SK-N-DZ (cell line): ENCODE data around the gene FERMT2.

Experiments
- DNase-seq: peaks from one replicate; pipeline ENCODE4 v3.0.0-alpha.2; 2015; ENCODE audit warnings: low spot score

FERMT2 gene

GRCh38 chr14:52901357-52901980 lies 49.4 kb downstream of the FERMT2 start:
- DNase-seq, result no peak

DNA sequence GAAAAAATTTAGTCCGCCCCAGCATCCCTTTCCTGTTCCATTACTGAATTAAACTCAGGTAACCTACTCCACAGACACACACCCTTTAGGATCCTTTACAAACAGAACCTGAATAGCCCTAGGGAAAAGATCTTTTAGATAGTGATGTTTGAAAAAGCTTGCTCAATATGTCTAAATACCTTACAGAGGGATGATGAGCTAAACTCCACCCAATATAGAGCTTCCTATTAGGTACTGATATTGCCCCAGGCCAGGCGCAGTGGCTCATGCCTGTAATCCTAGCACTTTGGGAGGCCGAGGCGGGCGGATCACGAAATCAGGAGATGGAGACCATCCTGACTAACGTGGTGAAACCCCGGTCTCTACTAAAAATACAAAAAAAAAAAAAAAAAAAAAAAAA lies 50.1 kb downstream of the FERMT2 start:
- no peak for DNase-seq

DNA sequence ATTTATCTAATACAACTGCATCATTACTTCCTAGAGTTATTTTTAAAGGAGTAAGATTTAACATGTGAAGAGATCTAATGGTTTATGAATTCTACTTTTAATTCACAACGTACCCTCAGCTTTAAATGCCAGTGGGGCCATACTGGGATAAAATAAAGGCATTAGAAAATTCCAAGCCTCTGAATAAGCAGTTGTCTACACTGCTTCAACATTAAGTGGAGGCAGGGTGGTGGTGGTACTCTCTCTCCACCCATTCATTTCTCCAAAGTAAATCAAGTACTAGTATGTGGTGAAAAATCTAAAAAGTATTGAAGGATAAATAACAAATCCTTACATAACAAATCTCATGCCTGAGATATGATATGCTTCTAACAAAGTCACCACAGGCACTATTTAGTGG lies 52.4 kb downstream of the FERMT2 start:
- no peak for DNase-seq

GRCh38 chr14:52895000-52895399 lies 55.9 kb downstream of the FERMT2 start:
- DNase-seq, result peak; percentile 3

GRCh38 chr14:52891800-52892199 lies 59.0 kb downstream of the FERMT2 start:
- no peak for DNase-seq

DNA sequence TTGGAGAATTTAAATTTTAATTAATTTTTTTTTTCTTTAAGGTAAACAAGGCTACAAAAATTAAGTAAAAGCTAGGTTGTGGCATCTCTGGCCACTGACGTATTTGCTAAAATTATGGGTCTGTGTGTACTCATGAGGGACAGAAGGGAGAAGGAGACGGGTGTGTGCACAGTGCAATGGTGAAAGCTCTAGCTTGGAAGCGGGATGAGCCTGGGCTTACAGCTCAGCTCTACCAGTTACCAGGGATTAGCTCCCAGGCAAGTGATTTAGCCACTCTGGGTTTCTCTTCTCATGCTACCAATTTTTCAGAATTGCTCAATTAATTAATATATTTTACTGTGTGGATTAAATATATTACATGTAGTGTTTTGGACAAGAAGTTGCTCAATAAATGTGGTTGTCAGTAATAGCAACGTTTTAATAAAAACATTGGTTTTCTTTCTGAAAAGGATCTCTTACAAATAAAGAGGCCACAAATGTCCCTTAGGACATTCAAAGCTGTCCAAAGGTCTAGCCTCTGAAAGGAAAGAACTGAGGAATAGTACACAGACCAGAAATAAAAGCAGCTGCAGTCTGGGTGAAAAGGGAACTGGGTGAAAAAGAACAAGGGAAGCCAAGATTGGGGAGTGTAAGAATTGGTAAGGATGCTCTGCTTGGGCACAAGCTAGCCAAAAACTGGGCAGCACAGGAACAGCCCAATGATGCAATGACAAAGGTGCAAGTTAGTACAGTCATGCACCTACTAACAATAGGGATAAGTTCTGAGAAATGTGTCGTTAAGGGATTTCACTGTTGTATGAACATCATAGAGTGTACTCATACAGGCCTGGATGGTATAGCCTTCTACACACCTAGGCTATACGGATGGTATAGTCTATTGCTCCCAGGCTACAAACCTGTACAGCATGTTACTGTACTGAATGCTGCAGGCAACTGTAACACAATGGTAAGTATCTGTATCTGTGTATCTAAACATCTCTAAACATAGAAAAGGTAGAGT lies 61.7 kb downstream of the FERMT2 start:
- no peak for DNase-seq

DNA sequence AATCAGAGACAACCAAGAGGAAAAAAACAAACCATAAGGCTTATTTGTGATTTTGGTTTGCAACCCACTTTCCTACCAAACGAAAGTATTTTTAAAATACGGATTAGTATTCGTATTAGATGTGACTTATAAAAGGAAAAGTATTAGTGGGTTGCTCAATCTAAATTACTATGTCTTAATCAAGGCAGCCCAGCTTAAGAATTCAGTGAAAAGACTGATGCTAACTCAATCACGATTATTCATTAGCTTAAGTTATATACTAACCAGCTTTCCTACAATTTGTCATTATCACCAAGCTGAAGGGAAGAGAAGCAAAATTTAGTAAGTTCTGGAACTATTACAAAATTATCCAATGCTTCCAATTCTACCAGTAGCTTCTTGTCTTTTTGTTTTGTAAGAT lies 62.7 kb downstream of the FERMT2 start:
- no peak for DNase-seq

DNA sequence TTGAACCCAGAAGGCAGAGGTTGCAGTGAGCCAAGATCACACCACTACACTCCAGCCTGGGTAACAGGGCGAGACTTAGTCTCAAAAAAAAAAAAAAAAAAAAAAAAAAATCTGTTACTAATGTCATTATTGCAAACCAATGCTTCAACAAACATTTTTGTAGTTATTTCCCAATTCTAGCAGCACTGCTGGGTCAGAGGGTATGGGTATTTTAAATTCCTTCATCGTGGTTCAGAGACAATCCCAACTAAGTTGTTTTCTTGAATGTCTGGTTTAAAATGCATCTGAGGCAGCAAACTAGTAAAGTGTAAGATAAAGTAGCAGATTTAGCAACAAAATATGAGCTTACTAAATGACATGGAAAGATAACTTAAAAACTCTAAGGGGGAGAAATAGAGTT lies 65.6 kb downstream of the FERMT2 start:
- no peak for DNase-seq

DNA sequence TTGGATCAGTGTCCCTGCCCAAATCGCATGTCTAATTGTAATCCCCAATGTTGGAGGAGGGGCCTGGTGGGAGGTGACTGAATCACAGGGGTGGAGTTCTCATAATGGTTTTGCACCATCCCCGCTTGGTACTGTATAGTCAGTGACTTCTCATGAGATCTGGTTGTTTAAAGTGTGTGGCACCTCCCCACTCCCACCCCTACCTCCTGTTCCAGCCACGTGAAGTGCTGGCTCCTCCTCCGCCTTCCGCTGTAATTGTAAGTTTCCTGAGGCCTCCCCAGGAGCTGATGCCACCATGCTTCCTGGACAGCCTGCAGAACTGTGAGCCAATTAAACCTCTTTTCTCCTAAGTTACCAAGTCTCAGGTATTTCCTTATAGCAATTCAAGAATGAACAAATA lies 67.2 kb downstream of the FERMT2 start:
- DNase-seq, result no peak

DNA sequence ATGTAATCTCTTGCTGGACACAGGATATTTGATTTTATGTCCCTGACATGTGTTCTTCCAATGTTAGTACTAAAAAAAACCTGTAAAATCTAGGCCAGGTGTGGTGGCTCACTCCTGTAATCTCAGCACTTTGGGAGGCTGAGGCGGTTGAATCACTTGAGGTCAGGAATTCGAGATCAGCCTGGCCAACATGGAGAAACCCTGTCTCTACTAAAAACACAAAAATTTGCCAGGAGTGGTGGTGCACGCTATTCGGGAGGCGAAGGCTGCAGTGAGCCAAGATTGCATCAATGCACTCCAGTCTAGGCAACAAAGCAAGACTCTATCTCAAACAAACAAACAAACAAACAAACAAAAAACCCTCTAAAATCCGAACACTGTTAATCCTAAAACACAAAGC lies 68.0 kb downstream of the FERMT2 start:
- DNase-seq, result no peak

- no peak for DNase-seq
Measured at GRCh38 chr14:52879958-52880357, 70.9 kb downstream of the FERMT2 start.

DNA sequence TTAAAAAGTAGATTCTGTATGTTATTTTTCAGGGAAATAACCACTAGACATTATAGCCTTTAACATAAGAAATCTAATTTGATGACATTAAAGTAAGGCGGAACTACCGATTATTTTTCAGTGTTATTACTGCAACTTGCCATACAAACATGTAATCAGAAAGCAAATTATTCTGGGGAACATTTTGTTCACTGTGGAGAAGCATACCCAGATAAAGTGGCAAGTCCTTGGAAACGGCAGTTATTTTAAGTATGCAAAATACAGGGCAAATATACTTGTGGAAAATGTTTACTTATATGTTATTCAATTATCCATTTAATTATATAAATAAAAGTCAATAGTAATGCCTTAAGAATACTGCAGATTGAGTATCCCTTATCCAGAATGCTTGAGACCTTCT lies 71.9 kb downstream of the FERMT2 start:
- no peak for DNase-seq

- DNase-seq, result no peak
Measured at GRCh38 chr14:52878469-52878868, 72.4 kb downstream of the FERMT2 start.

GRCh38 chr14:52877628-52878027 lies 73.2 kb downstream of the FERMT2 start:
- DNase-seq, result no peak

DNA sequence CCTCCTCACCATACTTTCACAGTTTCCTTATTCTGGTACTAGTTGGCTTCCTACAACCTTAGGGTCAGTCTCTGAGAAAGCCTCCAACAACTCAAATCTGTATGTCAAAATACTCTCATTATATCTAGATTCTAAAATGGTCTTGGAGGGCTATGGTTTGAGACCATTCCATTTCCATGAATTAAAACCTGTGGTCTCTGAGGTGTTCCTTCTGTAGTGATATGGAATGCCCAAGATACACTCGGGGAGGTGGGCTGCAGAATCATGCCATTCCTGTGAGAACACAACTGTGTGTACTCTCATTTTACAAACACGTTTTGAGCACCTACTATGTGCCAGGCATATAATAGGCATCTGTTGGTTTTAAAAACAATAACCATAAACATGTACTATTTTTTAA lies 74.0 kb downstream of the FERMT2 start:
- no peak for DNase-seq

DNA sequence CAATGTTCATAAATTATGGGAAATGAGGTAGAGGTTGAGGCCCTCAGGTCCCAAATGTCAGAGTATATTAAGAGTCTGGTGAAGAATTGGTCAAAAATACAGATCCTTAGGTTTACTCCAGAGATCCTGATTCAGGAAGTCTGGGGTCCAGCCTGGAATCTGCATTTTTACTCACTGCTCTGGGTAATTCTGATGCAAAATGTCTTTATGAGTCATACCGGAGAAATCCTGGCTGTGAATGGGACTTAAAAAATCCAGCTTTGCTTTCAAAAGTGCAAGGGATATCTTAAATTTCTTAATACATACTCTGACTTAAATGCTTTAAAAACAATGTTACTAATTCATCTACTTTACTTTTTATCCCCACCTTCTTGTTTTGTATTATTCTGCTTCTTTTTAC lies 74.5 kb downstream of the FERMT2 start:
- no peak for DNase-seq

DNA sequence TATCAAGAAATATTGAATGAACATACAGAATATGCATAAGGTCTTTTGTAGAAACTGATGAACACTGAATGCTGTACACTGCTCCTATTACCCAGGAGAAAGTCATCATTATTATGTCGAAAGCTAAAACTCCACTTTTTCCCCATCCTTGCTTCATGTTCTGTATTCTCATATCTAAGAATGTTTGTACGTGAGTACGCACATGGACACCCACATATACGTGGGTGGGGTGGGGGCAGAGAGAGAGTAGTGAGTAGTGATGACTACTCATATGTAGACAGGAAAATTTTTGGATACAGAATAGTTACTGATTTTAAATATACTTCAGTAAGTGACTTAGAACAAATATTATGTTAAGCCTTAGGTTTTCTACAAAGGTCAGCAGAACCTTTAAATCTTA lies 75.1 kb downstream of the FERMT2 start:
- DNase-seq, result no peak

GRCh38 chr14:52874389-52874788 lies 76.5 kb downstream of the FERMT2 start:
- no peak for DNase-seq

- no peak for DNase-seq
Measured at GRCh38 chr14:52873694-52874093, 77.2 kb downstream of the FERMT2 start.

GRCh38 chr14:52873065-52873464 lies 77.8 kb downstream of the FERMT2 start:
- no peak for DNase-seq

- DNase-seq, result no peak
Measured at GRCh38 chr14:52871606-52872005, 79.2 kb downstream of the FERMT2 start.

DNA sequence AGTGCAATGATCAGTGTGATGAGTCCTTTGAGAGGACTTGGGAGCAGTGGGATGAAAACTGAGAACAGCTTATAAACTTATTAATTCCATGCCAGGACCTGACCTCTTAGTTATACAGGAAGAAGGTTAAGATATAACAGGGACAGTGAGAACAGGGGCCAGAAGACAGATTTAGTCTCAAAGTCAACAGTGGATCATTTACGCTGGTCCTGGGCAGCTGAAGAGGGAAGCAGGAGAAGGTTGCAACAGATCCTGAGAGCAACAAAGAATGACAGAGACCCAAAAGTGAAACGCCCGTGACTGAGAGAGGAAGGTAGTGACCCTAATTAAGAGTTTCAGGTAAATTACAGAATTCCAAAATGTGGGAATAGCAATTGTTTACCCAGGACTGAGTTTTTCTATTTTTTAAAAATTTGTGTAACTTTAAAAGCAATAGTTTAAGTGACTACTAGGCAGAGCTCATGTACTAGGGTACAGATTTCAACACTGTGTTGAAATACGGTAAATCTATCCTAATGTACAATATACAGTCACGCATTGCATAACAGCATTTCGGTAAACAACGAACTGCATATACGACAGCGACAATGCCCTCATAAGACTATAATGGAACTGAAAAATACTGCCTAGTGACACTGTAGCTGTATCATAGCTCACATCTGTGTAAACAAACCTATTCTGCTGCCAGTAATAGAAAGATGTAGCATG lies 81.8 kb downstream of the FERMT2 start:
- DNase-seq, result no peak
